ENCODE results near the gene PCNX2.

DNA sequence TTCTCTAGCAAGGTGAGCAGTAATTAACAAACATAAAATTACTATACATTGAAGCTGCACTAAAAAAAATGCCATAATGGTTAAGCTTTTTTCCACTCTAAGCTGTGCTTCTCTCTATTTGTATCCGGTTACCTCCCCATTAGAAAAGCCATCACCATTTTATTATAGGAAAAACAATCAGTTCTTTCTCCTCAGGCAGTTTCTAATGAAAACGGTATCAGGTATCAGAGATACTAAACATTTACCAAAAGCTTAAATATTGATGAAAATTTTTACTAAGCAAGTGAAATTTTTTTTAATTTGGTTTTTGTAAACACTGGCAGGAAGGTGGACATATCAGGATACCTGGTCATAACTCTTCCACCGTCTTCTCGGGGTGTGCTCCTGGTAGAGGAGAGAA, 330.9 kb downstream of the PCNX2 start:
- TF ChIP-seq, protein P1, sequence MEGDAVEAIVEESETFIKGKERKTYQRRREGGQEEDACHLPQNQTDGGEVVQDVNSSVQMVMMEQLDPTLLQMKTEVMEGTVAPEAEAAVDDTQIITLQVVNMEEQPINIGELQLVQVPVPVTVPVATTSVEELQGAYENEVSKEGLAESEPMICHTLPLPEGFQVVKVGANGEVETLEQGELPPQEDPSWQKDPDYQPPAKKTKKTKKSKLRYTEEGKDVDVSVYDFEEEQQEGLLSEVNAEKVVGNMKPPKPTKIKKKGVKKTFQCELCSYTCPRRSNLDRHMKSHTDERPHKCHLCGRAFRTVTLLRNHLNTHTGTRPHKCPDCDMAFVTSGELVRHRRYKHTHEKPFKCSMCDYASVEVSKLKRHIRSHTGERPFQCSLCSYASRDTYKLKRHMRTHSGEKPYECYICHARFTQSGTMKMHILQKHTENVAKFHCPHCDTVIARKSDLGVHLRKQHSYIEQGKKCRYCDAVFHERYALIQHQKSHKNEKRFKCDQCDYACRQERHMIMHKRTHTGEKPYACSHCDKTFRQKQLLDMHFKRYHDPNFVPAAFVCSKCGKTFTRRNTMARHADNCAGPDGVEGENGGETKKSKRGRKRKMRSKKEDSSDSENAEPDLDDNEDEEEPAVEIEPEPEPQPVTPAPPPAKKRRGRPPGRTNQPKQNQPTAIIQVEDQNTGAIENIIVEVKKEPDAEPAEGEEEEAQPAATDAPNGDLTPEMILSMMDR (IDR thresholded peaks at IDR 0.05; ENCODE audit: poor library complexity) = no peak
- TF ChIP-seq EZH2 (IDR thresholded peaks at IDR 0.05; ENCODE audit: borderline replicate concordance) = no peak

Measured in hepatocyte (in vitro differentiated cells).